Kidney epithelial cell (primary cell): ENCODE results near the gene NR5A1. TPM values are rescaled to one million over a fixed set of nuclear protein-coding genes. Genes with fewer than 3 reads are reported as not detected.

Source experiments
- DNase-seq: peaks from one replicate; pipeline ENCODE4 v3.0.0-alpha.2; 2010; ENCODE audit warnings: low read depth
- H3K27me3 ChIP-seq: 2 replicates; pipeline ENCODE4 v1.6.0; 2011; ENCODE audit warnings: low read length; ENCODE audit not compliant: control insufficient read depth, insufficient read depth
- H3K36me3 ChIP-seq: 2 replicates; pipeline ENCODE4 v1.5.1; 2011; ENCODE audit warnings: low read length; ENCODE audit not compliant: control insufficient read depth, insufficient read depth
- H3K4me3 ChIP-seq: 2 replicates; pipeline ENCODE4 v1.5.1; 2011; ENCODE audit warnings: low read depth, mild to moderate bottlenecking, control low read depth, low read length
- total RNA-seq: library from RNA; depleted of rRNA; stranded (reverse); fragments of >200 nt; gene quantifications from 2 replicates; pipeline ENCODE4 v1.2.3, GENCODE V29; 2015
- TF ChIP-seq, protein P1 (sequence below): IDR thresholded peaks from 2 replicates; pipeline ENCODE4 v1.5.1; 2011; ENCODE audit warnings: mild to moderate bottlenecking, moderate library complexity, low read length, control low read depth, inconsistent platforms; ENCODE audit not compliant: insufficient read depth, poor library complexity, severe bottlenecking

NR5A1 gene
- total RNA-seq, 1 donor from 2014 or later = not detected

DNA sequence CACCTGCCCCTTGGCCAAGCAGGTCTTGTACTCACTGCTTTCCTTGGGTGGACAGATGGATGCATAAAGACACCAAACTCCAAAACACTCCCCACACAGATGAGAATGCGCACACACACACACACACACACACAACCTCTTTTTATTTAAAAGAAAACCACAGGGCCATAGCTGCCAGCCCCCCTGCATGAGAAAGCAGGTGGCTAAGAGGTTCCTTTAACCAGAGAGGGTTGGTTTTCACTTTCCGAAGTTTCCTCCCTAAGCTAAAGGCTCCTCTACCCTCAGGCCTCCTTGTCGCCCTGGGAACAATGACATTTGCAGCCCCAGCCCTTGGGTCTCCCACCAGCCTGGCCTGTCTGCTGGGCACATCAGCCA lies 11.1 kb downstream of the NR5A1 start:
- TF ChIP-seq, protein P1, sequence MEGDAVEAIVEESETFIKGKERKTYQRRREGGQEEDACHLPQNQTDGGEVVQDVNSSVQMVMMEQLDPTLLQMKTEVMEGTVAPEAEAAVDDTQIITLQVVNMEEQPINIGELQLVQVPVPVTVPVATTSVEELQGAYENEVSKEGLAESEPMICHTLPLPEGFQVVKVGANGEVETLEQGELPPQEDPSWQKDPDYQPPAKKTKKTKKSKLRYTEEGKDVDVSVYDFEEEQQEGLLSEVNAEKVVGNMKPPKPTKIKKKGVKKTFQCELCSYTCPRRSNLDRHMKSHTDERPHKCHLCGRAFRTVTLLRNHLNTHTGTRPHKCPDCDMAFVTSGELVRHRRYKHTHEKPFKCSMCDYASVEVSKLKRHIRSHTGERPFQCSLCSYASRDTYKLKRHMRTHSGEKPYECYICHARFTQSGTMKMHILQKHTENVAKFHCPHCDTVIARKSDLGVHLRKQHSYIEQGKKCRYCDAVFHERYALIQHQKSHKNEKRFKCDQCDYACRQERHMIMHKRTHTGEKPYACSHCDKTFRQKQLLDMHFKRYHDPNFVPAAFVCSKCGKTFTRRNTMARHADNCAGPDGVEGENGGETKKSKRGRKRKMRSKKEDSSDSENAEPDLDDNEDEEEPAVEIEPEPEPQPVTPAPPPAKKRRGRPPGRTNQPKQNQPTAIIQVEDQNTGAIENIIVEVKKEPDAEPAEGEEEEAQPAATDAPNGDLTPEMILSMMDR = no peak
- no peak for DNase-seq
- H3K27me3 ChIP-seq = peaks cover 89% of the 10 kb centered on the region
- H3K4me3 ChIP-seq = no peak overlapping the region
- H3K36me3 ChIP-seq = no peaks in the 10 kb centered on the region

- TF ChIP-seq, protein P1 = no peak
- H3K27me3 ChIP-seq = peaks cover 85% of the 10 kb centered on the region
Measured at GRCh38 chr9:124495126-124496074, 11.8 kb downstream of the NR5A1 start.

GRCh38 chr9:124493794-124494479 lies 13.3 kb downstream of the NR5A1 start:
- H3K27me3 ChIP-seq = peaks cover 87% of the 10 kb centered on the region
- H3K36me3 ChIP-seq = no peaks in the 10 kb centered on the region
- no peak for DNase-seq
- H3K4me3 ChIP-seq = no peak overlapping the region
- TF ChIP-seq, protein P1 = no peak

More at GRCh38 chr9:124495126-124496074, 11.8 kb downstream of the NR5A1 start:
- Histone ChIP-seq H3K36me3 (no peaks in the 10 kb centered on the region), H3K4me3 (no peak overlapping the region)
- DNase-seq = no peak

DNA sequence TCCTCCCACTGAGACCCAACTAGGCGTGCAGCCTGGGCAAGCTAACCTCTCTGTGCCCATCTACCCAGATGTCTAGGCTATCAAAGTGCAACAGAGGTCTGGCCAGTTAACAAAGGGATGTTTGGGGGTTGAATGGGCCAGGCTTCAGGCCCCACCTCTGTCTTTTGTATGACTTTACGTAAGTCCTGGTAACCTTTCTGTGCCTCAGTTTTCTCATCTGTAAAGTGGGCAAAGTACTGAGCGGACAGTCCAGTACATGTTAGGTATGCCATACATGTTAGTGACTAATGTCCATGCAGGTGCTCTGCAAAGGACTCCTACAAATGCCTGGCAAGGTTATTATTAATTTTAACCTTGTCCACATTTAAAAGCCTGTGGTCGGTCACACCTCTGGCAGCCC lies 14.0 kb downstream of the NR5A1 start:
- TF ChIP-seq, protein P1 = no peak
- Histone ChIP-seq H3K4me3 (no peak overlapping the region), H3K36me3 (no peaks in the 10 kb centered on the region), H3K27me3 (peaks cover 88% of the 10 kb centered on the region)
- no peak for DNase-seq

GRCh38 chr9:124492818-124493217 lies 14.4 kb downstream of the NR5A1 start:
- Histone ChIP-seq H3K4me3 (no peak overlapping the region), H3K27me3 (peaks cover 87% of the 10 kb centered on the region), H3K36me3 (no peaks in the 10 kb centered on the region)
- no peak for DNase-seq
- TF ChIP-seq, protein P1 = no peak
